Type B pancreatic cell (in vitro differentiated cells): Measurements from ENCODE around the gene MICAL3. TPM values are rescaled to one million over a fixed set of nuclear protein-coding genes. Genes with fewer than 3 reads are reported as not detected.

Experiments used
- DNase-seq: peaks from one replicate; pipeline ENCODE4 v3.0.0; 2021; ENCODE audit warnings: mixed read lengths; ENCODE audit not compliant: unreplicated experiment; ENCODE audit errors: extremely low spot score
- H3K27ac Mint-ChIP-seq: 2 replicates; pipeline ENCODE4 v1.8.0; 2021; ENCODE audit warnings: mild to moderate bottlenecking, mixed read lengths
- H3K27me3 Mint-ChIP-seq: 2 replicates; pipeline ENCODE4 v1.8.0; 2021; ENCODE audit warnings: mixed read lengths
- H3K36me3 Mint-ChIP-seq: 2 replicates; pipeline ENCODE4 v1.8.0; 2021; ENCODE audit warnings: mixed read lengths
- H3K4me1 Mint-ChIP-seq: one replicate; pipeline ENCODE4 v1.8.0; 2021; ENCODE audit warnings: mixed read lengths; ENCODE audit not compliant: unreplicated experiment
- H3K4me3 Mint-ChIP-seq: 2 replicates; pipeline ENCODE4 v1.8.0; 2021; ENCODE audit warnings: mild to moderate bottlenecking, mixed read lengths
- H3K9me3 Mint-ChIP-seq: 2 replicates; pipeline ENCODE4 v1.8.0; 2021; ENCODE audit warnings: mixed read lengths
- CTCF ChIP-seq: fragments of 200-600 bp; sonication (generic); conservative IDR thresholded peaks from 2 replicates; pipeline ENCODE4 v1.5.0; 2021; ENCODE audit warnings: antibody characterized with exemption, mild to moderate bottlenecking
- total RNA-seq: library from RNA; stranded (reverse); gene quantifications from 2 replicates; pipeline ENCODE4 v1.2.1, GENCODE V29; 2021; ENCODE audit warnings: low replicate concordance

The MICAL3 gene
- total RNA-seq, 1 donor from 2014 or later, result 56.4 TPM

- Mint-ChIP-seq H3K4me3 (no peak overlapping the region), H3K27me3 (peaks cover 3% of the 10 kb centered on the region), H3K9me3 (no peaks in the 10 kb centered on the region), H3K27ac (no peak overlapping the region), H3K4me1 (peaks cover 35% of the 10 kb centered on the region), H3K36me3 (no peaks in the 10 kb centered on the region)
- TF ChIP-seq CTCF, result no peak
- DNase-seq, result no peak
These were observed 247.2 kb downstream of the MICAL3 start for GRCh38 chr22:17777005-17777716.

GRCh38 chr22:17775781-17776465 lies 248.4 kb downstream of the MICAL3 start:
- no peak for TF ChIP-seq CTCF
- Mint-ChIP-seq H3K4me3 (peak overlapping the region; percentile 82), H3K27me3 (peaks cover 3% of the 10 kb centered on the region), H3K9me3 (no peaks in the 10 kb centered on the region), H3K27ac (no peak overlapping the region), H3K36me3 (no peaks in the 10 kb centered on the region), H3K4me1 (peaks cover 35% of the 10 kb centered on the region)
- DNase-seq, result no peak

GRCh38 chr22:17774926-17775685 lies 249.3 kb downstream of the MICAL3 start:
- H3K27me3 Mint-ChIP-seq, result peaks cover 3% of the 10 kb centered on the region
- H3K4me1 Mint-ChIP-seq, result peaks cover 38% of the 10 kb centered on the region
- no peaks in the 10 kb centered on the region for H3K9me3 Mint-ChIP-seq
- DNase-seq, result no peak
- no peak overlapping the region for H3K27ac Mint-ChIP-seq
- TF ChIP-seq CTCF, result no peak
- H3K36me3 Mint-ChIP-seq, result no peaks in the 10 kb centered on the region
- peak overlapping the region; percentile 82 for H3K4me3 Mint-ChIP-seq

- Mint-ChIP-seq H3K4me1 (peaks cover 36% of the 10 kb centered on the region), H3K4me3 (peak within 1 kb of the TSS; percentile 89), H3K27ac (peak within 1 kb of the TSS; percentile 83), H3K9me3 (no peaks in the 10 kb centered on the region), H3K27me3 (peaks cover 3% of the 10 kb centered on the region), H3K36me3 (no peaks in the 10 kb centered on the region)
- TF ChIP-seq CTCF, result no peak
- DNase-seq, result peak; percentile 72
These were observed 250.0 kb downstream of the MICAL3 start, which contains the start of gene BID for GRCh38 chr22:17774206-17774925. TSS of gene BID (minus strand) at chr22:17774469. CDS start at chr22:17750116, 24,353 bp downstream.

GRCh38 chr22:17773606-17774205 lies 250.7 kb downstream of the MICAL3 start:
- TF ChIP-seq CTCF, result no peak
- H3K4me3 Mint-ChIP-seq, result peak overlapping the region; percentile 89
- peak; percentile 81 for DNase-seq
- H3K27ac Mint-ChIP-seq, result peak overlapping the region; percentile 83
- no peaks in the 10 kb centered on the region for H3K36me3 Mint-ChIP-seq
- peaks cover 3% of the 10 kb centered on the region for H3K27me3 Mint-ChIP-seq
- H3K9me3 Mint-ChIP-seq, result no peaks in the 10 kb centered on the region
- H3K4me1 Mint-ChIP-seq, result peaks cover 31% of the 10 kb centered on the region
